A673 (cell line): Measurements from ENCODE around the gene MAP2K5.

Experiments used
- CTCF ChIP-seq: fragments of 300-800, 200-600 bp; sonication (generic); conservative IDR thresholded peaks from 2 replicates; pipeline ENCODE4 v1.5.1; 2017; ENCODE audit warnings: low read depth, mild to moderate bottlenecking, antibody characterized with exemption, low read length, moderate library complexity, mixed read lengths
- EZH2 ChIP-seq: fragments of 200-600 bp; sonication (generic); IDR thresholded peaks from 2 replicates; pipeline ENCODE4 v1.6.1; 2017; ENCODE audit warnings: borderline replicate concordance, low read depth, mild to moderate bottlenecking, mixed read lengths, antibody characterized with exemption, low read length; ENCODE audit not compliant: poor library complexity, severe bottlenecking

- TF ChIP-seq EZH2 (no peak), CTCF (no peak)
Measured at GRCh38 chr15:67696087-67696486, 153.6 kb downstream of the MAP2K5 start.
